NCI-H1417 treated with DMSO at 0.1 percent for 48 hours (cell line): ENCODE data around the gene SCLY.
"Not testable (repeated sequence)": the region's sequence is repeated elsewhere in the genome, so short reads cannot be mapped to it uniquely, and the experiment has no call there.

Experiments used
- DNase-seq: peaks from one replicate; lab custom pipeline; 2025; lab: John Stamatoyannopoulos, UW

The SCLY gene

DNA sequence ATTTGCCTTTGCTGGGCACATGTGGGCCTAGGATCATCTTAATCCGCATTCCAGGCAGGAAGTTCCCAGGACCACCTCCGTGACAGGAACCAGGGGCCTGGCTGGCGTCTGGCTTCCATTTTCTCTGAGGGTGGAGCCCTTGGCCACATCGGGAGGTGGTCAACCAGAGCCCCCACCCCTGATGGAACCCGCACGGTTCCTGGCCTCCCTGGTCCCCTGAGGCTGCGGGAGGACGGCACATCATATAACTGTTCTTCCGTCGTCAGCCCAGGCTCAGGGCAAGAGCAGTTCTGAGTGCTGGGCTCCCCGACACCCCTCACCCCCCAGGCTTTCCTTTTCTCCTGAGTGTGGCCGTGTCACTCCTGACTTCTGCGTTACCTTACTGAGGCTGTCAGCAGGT lies 52.8 kb downstream of the SCLY start:
- DNase-seq: no peak

DNA sequence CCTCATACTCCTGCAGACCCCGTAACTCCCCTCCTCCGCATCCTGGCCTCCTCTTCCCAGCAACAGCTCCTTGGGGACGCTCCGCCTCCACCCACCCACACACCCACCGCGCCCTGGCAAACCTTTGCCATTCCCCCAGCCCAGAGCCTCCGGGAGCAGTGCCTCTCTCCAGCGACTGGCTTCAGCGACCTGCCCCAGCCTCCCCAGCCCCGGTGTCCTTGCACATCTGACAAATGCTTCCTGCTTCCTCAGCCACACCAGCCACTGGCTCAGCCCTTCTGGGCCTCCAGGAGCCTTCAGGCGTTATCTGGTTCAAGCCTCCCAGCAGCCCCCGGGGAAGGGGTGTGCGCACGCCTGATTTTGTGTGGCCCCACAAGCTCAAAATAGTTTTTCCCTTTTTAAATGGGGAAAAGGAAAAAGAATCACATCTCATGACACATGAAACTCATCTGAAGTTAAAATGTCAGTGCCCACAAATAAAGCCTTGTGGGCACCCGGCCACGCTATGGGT lies 53.6 kb downstream of the SCLY start:
- no peak for DNase-seq

DNA sequence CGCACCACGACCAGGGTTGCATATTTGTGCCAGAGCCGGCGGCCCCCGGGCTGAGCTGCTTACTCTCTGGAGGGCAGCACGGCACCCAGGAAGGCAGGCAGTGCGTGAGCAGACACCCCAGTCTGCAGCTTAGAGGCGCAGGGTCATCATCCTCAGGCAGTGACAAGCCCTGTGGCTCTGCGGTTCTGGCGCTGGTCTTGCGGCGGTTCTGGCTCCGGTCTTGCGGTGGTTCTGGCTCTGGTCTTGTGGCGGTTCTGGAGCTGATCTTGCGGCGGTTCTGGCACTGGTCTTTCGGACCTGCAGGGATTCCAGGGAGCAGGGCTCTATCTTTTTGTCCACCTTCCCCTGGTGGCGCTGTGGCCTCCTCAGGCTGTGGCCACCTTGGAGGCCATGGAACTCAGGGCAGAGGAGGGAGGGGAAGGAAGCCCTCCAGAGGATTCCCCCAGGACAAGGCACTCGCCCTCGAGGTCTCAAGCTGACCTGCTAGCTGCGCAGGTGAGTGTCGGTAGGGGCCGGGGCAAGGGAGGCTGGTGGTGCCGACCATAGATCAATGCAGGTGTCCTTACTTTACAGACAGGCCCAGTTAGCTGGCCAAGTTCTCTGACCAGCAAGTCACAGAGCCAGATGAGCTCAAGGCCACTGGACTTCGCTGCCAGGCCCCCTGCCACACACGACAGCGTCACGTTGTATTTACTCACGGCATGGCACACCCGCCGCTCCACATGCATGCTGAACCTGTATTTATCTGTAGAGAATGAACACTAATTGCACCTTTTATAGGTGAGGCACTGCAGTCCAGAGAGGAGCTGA lies 54.3 kb downstream of the SCLY start:
- no peak for DNase-seq

DNA sequence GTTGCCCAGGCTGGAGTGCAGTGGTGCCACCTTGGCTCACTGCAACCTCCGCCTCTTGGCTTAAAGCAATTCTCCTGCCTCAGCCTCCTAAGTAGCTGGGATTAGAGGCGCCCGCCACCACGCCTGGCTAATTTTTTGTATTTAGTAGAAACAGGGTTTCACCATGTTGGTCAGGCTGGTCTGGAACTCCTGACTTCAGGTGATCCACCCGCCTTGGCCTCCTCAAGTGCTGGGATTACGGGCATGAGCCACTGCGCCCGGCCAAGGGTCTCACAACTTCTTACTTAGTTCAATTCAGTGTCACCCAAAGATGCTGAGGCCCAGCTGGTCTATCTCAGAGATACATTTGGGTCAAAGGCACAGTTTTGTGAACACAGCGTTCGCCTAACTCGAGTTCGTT lies 54.9 kb downstream of the SCLY start:
- not testable (repeated sequence) for DNase-seq

DNA sequence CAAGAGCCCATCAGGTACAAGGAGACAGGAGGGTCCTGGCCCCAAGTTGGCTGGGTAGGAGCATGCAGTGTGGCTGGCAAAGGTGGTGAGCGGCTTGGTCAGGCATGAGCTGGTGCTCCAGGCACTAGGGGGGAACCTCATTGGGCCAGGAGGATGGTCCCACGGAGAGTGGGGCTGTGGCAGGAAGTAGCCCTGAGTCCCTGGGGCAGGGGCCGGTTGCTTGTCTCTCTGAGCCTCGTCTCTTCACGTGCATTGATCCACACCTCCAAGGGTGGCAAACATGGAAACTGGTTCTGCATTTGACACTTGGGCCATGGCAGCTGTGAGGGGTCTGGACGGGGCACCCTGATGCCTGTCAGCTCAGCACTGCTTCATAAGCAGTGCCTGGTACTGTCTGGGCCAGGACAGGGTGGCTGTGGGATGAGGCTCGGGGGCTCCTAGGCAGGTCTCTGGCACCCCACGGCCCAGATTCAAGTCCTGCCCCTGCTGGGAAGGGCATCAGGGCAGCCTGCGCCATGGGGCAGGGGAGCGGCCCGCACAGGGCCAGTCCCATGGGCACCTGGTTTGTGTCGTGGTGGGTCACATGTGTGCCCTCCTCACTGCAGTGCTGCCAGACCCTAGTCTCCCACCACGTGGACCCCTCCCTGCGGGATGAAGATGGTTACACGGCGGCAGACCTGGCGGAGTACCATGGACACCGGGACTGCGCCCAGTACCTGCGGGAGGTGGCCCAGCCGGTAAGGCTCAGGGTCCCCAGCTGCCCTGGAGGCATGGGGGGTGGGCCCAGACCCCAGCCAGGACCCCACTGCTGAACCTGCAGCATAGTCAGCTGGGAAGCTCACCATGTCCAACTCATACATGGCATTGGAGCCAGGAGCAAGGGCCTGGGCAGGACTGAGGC lies 55.7 kb downstream of the SCLY start:
- DNase-seq: no peak

DNA sequence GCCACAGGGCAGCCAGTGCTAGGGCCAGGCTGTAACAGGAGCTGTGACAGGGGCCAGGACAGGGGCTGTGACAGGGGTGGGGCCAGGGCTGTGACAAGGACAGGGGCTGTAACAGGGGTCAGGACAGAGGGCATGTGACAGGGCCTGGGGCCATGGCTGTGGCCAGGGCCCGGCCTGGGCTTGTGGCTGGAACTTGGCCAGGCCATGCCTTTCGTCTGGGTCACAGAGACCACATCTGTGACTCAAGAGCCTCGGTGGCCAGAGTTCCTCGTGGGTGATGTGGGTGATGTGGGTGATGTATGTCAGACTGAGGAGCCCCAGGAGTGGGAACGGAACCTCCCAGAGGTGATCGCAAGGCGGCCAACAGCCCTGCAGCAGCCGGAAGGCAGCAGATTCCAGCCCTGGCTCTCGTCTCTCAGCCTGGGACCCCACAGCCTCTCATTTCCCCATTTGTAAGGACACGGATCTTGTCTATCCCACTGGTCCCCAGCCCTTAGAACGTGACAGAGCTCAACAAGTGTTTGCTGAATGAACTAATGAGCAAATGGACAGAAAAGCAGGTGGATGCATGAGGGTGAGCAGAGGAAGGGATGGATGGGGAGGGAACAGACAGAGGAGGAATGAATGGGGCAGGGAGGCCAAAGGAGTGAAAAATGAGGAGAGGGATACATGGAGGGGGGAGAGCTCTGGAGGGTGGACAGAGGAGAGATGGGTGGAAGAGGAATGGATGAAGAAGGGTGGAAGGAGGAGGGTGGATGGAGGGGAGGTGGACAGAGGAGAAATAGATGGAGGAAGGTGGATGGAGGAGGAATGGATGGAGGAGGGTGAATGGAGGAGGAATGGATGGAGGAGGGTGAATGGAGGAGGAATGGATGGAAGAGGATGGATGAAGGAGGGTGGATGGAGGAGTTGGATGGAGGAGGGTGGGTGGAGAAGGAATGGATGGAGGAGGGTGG lies 56.7 kb downstream of the SCLY start:
- DNase-seq: no peak

DNA sequence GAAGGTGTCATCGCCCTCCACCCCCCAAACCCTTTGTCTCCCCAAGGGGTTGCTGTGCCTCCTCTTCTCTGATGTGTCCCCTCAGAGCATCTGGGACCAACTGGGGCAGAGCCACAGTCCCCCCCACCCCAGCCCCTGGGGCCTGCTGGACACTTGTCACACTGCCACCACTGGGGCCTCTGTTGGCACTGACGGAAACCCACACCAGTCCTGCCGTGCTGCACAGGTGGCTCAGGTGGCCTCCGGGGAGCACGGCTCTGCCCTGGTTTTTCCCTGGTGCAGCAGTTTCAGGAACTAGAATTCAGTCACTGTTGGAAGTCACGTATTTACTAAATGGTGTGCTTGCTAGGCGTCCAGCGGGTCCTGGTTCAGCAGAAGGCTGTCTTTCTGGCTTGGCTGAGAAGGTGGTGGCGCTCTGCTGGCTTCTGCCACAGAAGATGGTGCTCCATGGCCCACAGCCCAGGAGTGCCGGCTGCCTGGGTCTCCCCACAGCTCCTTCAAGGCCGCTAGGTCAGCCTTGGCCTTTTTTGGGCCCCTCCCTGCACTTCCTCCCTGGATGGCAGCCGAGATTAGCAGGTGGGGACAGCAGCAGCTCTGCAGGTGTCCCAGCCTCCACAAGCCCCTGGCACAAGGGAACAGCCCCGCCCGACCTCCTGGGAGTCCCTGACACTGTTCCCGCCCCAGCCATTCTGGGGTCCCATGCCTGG lies 59.1 kb downstream of the SCLY start:
- DNase-seq: no peak

DNA sequence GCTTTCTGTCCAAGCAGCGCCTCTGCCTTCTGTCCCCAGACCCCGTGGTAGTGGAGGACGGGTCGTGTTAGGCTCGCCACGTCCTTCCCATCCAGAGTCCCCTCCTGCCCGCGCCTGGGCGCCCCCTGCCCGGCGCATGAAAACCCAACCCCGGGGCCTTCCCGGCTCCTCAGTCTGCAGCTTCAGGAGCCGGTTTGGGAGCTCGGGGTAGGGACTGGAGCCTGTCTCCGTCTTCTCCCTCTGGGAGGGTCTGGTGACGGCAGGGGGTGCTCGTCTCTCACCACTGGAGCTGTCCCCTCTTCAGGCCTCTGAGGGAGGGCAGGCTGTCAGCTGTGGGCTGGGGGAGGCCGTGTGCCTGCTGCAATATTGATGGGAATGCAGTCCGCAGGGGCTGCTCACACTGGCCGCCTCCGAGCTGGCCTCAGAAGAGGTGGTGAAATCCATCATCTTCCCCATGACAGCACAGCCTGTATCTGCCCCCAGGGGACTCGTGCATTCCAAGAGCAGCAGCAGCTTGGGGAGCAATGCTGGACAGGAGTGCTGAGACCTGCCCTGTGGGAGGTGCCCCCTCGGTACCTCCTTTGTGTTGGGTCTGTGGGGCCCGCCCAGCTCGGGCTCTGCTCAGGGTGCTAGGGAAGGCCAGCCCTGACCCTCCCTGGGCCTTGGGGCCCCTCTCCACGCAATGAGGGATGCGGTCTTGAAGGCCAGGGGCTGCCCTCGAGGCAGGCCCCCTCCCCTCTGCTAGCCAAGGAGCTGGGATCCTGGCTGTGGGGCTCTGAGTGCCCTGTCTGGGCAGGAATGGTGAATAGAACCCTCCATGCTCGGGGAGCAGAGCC lies 59.9 kb downstream of the SCLY start:
- DNase-seq: no peak

DNA sequence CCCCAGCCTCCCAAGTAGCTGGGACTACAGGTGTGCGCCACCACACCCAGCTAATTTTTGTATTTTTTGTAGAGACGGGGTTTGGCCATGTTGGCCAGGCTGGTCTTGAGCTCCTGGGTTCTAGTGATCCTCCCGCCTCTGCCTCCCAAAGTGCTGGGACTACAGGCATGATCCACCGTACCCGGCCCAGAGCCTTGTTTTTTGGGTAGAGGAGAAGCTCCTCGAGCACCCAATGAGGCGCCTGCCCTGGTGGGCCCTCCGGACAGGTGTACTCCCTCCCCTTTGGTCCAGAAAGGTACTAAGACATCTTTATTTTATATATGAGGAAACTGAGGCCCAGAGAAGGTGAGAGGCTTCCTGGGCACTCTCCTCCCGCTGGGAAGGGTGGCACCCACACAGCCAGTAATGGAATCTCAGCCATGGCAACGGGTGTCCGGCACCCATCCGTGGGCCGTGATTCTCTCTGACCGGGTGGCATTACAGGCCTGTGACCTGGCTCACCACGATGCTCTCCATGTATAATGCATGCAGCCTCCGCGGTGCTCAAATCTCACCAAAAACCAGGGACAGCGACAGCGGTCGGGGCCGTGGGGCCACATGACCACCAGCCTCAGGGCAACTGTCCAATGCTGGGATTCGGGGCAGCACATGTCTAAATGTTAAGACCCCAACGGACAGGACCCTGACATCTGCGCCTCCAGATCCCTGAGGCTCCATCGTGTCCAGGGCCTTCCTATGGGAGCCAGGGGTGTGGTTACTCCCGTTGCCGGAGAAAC lies 60.9 kb downstream of the SCLY start:
- DNase-seq: no peak

DNA sequence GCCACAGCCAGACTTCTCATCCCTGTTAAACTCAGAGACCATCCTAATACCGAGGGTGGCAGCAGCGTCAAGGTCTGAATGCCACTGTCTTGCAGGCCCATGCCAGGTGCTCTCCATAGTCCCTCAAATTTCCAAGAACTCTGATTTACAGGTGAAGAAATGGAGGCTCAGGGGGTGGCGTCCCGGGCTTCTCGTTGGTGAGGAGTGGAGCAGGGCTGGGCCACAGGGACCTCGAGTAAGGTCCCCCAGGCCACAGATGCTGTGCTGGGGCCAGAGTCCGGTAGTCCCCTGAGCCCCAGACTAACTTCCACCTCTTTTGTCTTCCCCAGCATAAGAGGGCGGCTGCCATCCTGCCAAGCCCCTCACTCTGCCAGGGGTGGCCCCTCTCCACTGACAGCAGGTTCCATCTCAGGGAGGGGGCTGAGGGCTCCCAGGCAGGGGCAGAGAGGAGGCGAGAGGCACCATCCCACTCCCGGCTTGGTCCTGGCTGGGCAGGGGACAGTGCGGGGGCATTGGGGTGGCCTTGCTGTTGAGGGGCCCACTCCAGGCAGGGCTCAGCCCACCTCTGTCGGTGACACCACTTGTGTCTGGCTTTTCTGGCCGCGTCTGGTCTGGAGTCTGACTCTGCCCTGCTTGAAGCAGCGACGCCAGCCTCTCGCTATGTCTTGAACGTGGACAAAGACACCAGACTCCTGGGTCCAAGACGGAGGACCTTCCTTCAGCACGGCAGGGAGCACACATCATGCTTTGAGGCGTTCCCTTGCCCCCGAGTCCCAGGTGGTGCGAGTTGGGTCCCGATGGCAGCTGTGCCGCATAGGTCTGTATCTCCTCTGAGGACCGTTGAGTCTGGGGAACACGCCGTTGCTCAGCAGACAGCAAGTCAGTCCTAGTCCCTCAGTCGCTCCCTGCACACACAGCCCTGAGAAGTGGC lies 61.8 kb downstream of the SCLY start:
- DNase-seq: no peak

DNA sequence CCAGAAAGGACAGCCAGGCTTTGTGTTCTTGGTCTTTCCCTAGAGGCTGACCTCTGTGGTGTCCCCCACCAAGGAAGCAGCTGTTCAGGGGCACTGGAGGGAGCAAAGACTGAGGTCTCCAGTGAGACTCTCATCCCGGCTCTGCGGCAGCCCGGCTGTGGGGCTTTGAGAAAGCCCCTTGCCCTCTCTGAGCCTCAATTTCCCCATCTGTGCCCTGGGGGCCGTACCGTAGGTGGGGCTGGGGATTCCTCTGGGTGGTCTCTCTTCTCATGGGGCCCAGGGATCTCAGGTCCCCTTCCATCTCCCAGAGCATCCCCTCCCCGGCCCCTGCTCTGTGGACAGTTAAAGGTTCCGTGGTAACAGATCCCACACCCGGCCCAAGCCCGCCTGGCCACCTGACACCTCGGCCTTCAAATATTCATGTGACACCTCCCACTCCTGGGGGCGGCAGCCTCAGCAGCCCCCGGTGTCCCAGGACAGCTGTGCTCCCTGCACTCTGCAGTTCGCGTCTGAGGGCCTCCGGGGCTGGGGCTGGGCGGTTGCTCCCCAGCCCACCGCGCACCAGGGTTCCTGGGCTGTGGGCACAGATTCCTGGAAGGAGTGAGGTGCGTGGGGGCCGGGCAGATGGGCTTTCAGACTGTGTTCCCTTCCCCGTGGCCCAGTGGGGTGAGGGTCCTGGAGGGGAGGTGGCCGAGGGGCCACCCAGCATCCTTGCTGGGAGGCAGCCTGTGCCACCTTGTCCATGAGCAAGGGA lies 62.6 kb downstream of the SCLY start:
- no peak for DNase-seq

DNA sequence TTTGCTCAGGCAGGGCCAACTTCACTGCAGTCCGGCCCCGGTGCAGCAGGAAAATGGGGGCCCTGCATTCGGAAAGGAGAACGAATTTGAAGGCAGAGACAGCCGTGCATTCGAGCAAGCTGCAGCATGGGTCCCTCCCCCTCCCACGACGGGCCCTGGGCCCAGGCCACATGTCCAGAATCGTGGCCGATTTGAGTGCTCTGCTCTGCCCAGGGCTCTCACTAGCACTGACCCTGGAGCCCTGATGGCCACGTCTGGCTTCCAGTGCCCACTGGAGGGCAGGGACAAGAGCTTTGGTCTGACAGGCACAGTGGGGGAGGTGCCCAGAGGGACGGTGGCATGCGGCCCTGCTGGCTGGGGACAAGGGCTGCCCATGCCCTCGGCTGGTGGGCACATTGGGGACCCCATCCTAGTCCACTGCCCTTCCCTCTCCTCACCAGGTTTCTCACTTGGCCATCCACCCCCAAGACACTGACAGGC lies 63.2 kb downstream of the SCLY start:
- DNase-seq: no peak

DNA sequence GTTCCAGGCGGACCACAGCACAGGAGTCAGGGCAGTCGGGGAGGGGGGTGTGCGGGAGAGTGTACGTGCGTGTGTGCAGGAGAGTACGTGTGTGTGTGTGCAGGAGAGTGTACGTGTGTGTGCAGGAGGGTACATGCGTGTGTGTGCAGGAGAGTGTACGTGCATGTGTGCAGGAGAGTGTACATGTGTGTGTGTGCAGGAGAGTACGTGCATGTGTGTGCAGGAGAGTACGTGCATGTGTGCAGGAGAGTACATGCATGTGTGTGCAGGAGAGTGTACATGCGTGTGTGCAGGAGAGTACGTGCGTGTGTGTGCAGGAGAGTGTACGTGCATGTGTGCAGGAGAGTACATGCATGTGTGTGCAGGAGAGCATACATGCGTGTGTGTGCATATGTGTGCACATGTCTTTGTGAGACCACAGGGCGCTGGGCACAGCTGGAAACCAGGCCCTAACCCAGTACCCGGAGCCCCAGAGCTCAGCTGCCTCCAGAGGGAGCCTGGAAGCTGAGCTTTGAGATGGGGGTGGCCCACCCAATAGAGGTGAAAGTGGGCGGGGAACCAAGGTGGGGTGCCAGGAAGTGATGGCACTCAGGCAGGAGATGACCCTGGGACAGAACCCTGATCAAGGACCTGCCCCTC lies 63.8 kb downstream of the SCLY start:
- no peak for DNase-seq

DNA sequence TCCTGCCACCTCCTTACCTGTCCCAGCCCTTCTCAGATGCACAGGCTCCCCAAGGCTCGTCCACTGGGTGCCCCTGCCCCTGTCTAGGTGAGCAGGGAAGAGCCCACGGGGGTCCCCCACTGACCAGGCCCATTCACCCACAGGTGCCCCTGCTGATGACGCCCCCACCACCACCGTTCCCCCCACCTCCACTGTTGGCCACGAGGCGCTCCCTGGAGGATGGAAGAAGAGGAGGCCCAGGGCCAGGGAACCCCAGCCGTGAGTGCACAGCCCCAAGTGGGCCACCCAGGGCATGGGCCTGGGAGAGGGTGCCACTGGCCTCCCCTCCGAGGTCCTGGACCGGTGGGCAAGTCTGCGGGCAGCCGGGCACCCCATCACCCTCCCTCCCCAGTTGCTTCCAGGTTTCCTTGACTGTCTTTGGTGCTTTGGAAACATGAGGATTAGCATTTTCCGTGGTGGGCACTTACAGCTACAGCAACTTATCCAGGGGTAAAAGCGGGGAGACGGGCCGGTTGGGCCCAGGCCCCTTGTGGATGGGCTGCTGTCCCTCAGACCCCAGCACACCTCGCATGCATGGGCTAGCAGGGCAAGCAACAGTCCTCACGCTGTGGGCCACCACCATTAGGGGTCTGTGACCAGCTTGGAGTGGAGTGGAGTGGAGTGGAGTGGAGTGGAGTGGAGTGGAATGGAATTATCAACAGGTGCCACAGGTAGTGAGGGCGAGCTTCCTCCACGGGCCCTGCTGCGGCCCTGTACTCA lies 64.5 kb downstream of the SCLY start:
- no peak for DNase-seq

DNA sequence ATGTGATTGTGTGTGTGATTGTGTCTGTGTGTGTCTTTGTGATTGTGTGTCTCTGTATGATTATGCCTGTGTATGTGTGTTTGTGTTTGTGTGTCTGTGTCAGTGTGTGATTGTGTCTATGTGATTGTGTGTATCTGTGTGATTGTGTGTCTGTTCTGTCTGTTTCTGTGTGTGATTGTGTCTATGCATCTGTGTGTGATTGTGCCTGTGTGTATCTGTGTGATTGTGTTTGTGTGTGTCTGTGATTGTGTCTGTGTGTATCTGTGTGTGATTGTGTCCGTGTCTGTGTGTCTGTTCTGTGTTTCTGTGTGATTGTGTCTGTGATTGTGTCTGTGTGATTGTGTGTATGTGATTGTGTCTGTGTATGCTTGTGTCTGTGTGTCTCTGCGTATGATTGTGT lies 65.5 kb downstream of the SCLY start:
- no peak for DNase-seq

DNA sequence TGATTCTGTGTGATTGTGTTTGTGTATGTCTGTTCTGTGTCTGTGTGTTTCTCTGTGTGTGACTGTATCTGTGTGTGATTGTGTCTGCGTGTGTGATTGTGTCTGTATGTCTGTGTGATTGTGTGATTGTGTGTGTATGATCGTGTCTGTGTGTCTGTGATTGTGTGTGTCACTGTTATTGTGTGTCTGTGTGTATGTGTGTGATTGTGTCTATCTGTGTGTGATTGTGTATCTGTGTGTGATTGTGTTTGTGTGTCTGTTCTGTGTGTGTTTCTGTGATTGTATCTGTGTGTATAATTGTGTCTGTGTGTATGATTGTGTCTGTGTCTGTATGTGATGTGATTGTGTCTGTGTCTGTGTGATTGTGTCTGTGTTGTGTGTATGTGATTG lies 66.0 kb downstream of the SCLY start:
- no peak for DNase-seq
